Measurements from ENCODE around the gene LARP4B. TPM values are rescaled to one million over a fixed set of nuclear protein-coding genes. Genes with fewer than 3 reads are reported as not detected.

The LARP4B gene
- total RNA-seq, 1 experiment from 2014 or later = 122 TPM

GRCh38 chr10:948347-948746, 16.8 kb upstream of the LARP4B start:
- CTCF ChIA-PET = no interaction called here
- Histone ChIP-seq H3K27me3 (ENCODE audit: insufficient read depth, low read length) (peaks cover 12% of the 10 kb centered on the region), H3K36me3 (ENCODE audit: control insufficient read depth in 1 of 2, insufficient read depth in 2 of 2, low read length in 2 of 2) (no peaks in the 10 kb centered on the region), H3K27ac (ENCODE audit: low read depth, low read length) (no peak overlapping the region), H2AFZ (ENCODE audit: low read depth, low read length, poor library complexity, severe bottlenecking) (no peak overlapping the region), H3K79me2 (ENCODE audit: insufficient read depth, low read length) (no peaks in the 10 kb centered on the region), H3K4me1 (ENCODE audit: control insufficient read depth in 1 of 2, insufficient read depth in 2 of 2, low read length in 2 of 2) (no peaks in the 10 kb centered on the region), H4K20me1 (ENCODE audit: insufficient read depth) (no peaks in the 10 kb centered on the region), H3K4me2 (ENCODE audit: low read length) (no peak overlapping the region), H3K9me2 (ENCODE audit: insufficient read depth) (no peaks in the 10 kb centered on the region), H3K4me3 (replicated peaks in 1 of 2; ENCODE audit: low read depth in 1 of 2, low read length in 2 of 2) (no peak overlapping the region), H3K9me3 (ENCODE audit: control insufficient read depth in 1 of 2, insufficient read depth in 1 of 2, low read depth in 1 of 2, low read length in 2 of 2) (no peaks in the 10 kb centered on the region), H3K9ac (ENCODE audit: low read length) (no peak overlapping the region)
- no peak for TF ChIP-seq POLR2A (IDR thresholded peaks at IDR 0.05; ENCODE audit: borderline replicate concordance, extremely low read depth, insufficient read depth, insufficient read length)
- no peak for TF ChIP-seq RAD21 (IDR thresholded peaks at IDR 0.05; ENCODE audit: low read depth)
- RAD21 ChIA-PET (ENCODE audit: low non-redundant PET in 1 of 2, low total read pairs in 2 of 2, uncharacterized antibody in 2 of 2, unreplicated experiment in 2 of 2) = no interaction called here
- ATAC-seq (no peak), DNase-seq (ENCODE audit: low read depth, low spot score) (no peak)
- no TSS peak for BruUV-seq (replicated peaks)
- POLR2A ChIA-PET = interaction anchor here (1.1 kb wide), 1 partner anchor 12 kb away, joined by 3 read pairs; no protein-coding TSS in a partner anchor
- intact Hi-C loops (cut with micrococcal nuclease) = no loop called here

DNA sequence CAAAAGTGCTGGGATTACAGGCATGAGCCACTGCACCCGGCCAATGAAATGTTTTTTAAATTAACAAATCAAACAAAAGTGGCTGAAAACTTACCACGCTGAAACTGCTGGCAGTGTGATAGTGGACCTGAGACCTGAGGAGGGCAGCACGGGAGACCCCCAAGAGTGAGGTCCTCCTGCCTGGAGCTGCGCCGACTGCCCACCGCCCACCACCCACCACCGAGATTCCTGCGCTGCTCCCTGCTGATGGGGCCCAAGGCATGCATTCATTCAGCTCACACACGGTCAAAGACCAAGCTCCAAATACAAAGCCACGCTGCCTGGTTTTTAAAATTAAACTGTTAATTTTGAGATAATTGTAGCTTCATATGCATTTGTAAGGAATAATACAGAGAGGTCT, 16.4 kb upstream of the LARP4B start:
- DNase-seq (ENCODE audit: low read depth, low spot score) (no peak), ATAC-seq (no peak)
- RAD21 ChIA-PET (ENCODE audit: low non-redundant PET in 1 of 2, low total read pairs in 2 of 2, uncharacterized antibody in 2 of 2, unreplicated experiment in 2 of 2) = no interaction called here
- Histone ChIP-seq H3K27me3 (ENCODE audit: insufficient read depth, low read length) (peaks cover 12% of the 10 kb centered on the region), H3K9me3 (ENCODE audit: control insufficient read depth in 1 of 2, insufficient read depth in 1 of 2, low read depth in 1 of 2, low read length in 2 of 2) (no peaks in the 10 kb centered on the region), H3K79me2 (ENCODE audit: insufficient read depth, low read length) (no peaks in the 10 kb centered on the region), H3K4me1 (ENCODE audit: control insufficient read depth in 1 of 2, insufficient read depth in 2 of 2, low read length in 2 of 2) (no peaks in the 10 kb centered on the region), H3K4me2 (ENCODE audit: low read length) (no peak overlapping the region), H3K9me2 (ENCODE audit: insufficient read depth) (no peaks in the 10 kb centered on the region), H4K20me1 (ENCODE audit: insufficient read depth) (no peaks in the 10 kb centered on the region), H2AFZ (ENCODE audit: low read depth, low read length, poor library complexity, severe bottlenecking) (no peak overlapping the region), H3K36me3 (ENCODE audit: control insufficient read depth in 1 of 2, insufficient read depth in 2 of 2, low read length in 2 of 2) (no peaks in the 10 kb centered on the region), H3K4me3 (replicated peaks in 1 of 2; ENCODE audit: low read depth in 1 of 2, low read length in 2 of 2) (no peak overlapping the region), H3K27ac (ENCODE audit: low read depth, low read length) (no peak overlapping the region), H3K9ac (ENCODE audit: low read length) (no peak overlapping the region)
- POLR2A ChIA-PET = interaction anchor here (1.1 kb wide), 1 partner anchor 11 kb away, joined by 3 read pairs; no protein-coding TSS in a partner anchor
- CTCF ChIA-PET = no interaction called here
- no TSS peak for BruUV-seq (replicated peaks)
- intact Hi-C loops (cut with micrococcal nuclease) = no loop called here
- TF ChIP-seq ZNF274 (IDR thresholded peaks at IDR 0.05; ENCODE audit: low read depth, low read length) (no peak), ELF1 (IDR thresholded peaks at IDR 0.05; ENCODE audit: borderline replicate concordance, low read depth) (no peak), MAX (IDR thresholded peaks at IDR 0.05) (no peak), SP1 (IDR thresholded peaks at IDR 0.05; ENCODE audit: low read depth) (no peak), SIN3A (IDR thresholded peaks at IDR 0.05; ENCODE audit: low read depth) (no peak), POLR2A (IDR thresholded peaks at IDR 0.05; ENCODE audit: borderline replicate concordance, extremely low read depth, insufficient read depth, insufficient read length) (no peak), SRF (IDR thresholded peaks at IDR 0.05; ENCODE audit: low read depth) (no peak), FOSL1 (IDR thresholded peaks at IDR 0.05; ENCODE audit: low read depth) (no peak), POLR2AphosphoS5 (IDR thresholded peaks at IDR 0.05; ENCODE audit: low read depth, low read length) (no peak), EGR1 (IDR thresholded peaks at IDR 0.05; ENCODE audit: low read depth) (no peak), REST (IDR thresholded peaks at IDR 0.05; ENCODE audit: low read depth) (no peak), EZH2phosphoT487 (IDR thresholded peaks at IDR 0.05; ENCODE audit: borderline replicate concordance) (no peak)
- TF ChIP-seq, protein P1, sequence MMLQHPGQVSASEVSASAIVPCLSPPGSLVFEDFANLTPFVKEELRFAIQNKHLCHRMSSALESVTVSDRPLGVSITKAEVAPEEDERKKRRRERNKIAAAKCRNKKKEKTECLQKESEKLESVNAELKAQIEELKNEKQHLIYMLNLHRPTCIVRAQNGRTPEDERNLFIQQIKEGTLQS (IDR thresholded peaks at IDR 0.05) = no peak
- TF ChIP-seq, protein P2, sequence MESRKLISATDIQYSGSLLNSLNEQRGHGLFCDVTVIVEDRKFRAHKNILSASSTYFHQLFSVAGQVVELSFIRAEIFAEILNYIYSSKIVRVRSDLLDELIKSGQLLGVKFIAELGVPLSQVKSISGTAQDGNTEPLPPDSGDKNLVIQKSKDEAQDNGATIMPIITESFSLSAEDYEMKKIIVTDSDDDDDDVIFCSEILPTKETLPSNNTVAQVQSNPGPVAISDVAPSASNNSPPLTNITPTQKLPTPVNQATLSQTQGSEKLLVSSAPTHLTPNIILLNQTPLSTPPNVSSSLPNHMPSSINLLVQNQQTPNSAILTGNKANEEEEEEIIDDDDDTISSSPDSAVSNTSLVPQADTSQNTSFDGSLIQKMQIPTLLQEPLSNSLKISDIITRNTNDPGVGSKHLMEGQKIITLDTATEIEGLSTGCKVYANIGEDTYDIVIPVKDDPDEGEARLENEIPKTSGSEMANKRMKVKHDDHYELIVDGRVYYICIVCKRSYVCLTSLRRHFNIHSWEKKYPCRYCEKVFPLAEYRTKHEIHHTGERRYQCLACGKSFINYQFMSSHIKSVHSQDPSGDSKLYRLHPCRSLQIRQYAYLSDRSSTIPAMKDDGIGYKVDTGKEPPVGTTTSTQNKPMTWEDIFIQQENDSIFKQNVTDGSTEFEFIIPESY (IDR thresholded peaks at IDR 0.05; ENCODE audit: extremely low read depth, insufficient replicate concordance, low read length) = no peak

All from HCT116 (cell line).